ENCODE data around the gene MAP2K7.

DNA sequence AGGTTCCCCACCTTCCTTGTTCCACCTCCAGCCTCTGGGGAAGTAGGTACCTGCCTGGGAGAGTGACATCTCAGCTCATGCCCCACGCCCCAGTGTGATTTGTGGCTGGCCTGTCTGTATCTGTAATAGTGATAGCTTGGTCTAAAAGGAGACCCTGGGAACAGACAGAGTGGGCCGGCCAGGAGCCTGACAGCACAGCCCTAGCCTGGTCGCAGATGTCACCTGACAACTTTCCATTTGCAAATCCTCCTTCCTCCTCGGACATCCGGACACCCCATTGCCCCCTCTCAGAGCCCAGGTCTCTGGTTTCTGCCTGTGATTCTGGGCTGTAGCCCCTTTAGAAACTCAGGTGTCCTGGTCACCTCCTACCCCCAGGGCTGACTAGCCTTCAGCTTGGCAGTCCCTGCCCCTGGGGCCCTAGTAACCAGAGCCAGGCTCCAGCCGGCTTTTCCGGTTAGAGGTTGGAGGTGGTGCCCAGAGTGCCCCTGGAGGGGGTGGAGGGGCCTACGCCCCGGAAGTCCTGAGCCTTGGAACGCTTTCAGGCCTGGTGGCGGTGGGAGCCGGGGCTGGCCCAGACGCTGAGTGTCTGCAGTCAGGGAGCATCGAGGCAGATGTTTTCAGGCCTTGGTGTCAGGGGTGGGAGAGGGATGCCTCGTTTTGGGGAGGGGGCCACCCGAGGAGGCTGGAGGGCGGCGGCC, 8.9 kb upstream of the MAP2K7 start:
- TF ChIP-seq POLR2A (IDR thresholded peaks at IDR 0.05) (no peak), POLR2AphosphoS5 (IDR thresholded peaks at IDR 0.05) (no peak)

Measured in spleen (tissue), 3 donors.